ENCODE results near the gene FRMD8.

FRMD8 gene

DNA sequence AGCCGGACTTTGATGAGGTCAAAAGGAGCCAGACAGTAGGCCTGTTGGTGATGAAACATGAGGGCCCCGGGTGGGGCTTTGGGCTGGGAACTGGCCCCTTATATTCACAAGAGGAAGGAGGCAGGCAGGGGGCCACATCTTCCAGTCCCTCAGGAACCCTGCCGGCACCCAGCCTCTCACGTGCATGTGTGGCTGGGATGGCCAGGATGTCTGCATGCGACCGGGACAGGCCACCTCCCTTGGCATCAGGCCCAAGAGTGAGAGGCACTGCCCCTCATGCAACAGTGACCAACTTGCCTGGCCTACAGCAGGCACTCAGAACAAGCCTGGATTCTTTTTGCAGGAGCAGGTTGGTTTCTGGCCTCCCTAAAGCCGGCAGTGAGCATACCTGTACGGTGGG is 9.4 kb upstream of the FRMD8 start:
- DNase-seq, result no peak

DNA sequence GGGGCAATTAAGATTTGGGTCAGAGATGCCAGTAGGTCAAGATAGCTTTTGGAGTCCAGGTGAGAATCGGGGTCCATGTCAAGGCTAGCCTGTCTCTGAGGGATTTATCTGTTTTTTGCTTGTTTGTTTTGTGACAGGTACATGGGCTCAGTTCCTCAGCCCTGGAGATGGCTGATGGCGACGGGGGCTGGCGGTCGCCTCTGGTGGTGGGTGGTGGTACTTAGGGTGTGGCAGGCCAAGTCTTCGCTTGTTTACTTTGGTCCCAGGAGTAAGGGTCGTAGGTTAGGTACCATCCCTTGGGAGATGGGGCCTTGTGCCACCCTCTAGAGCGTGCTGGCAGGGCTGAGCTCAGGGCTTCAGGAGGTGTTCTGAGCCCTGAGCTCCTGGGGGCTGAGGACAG is 8.7 kb upstream of the FRMD8 start:
- no peak for DNase-seq

DNA sequence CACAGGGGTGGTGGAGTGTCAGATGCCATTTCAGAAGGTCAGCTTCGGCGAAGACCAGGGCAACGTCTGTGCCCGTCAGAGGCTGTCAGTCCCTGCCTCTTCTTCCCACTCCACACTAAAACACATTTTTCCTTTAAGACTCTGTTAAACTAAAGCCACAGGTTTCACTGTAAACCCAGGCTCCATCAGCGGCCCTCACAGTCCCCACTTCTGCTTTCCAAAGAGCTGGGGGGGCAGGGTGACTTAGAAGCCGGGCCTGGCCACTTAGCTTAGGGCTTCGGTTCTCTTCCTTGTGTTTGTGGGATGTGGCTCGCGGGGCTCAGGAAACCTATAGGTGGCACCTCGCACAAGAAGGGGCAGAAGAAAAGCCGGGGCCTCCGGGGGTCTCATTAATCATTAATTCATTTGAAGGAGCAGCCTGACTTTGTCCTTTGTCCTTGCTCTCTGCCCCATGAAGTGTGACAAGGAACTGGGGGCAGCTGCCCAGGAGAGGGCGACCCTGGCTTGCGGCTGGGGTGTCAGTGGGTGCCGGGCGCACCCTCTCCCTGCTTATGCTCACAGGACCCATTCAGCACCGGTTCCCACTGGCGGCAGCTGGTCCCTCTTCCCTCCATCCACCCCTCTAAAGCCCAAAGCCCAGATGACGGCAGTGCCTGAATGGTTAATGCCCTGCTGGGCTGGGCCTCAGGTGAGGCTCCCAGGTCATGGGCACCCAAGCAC is 8.1 kb upstream of the FRMD8 start:
- DNase-seq, result peak; percentile 29 to 85

DNA sequence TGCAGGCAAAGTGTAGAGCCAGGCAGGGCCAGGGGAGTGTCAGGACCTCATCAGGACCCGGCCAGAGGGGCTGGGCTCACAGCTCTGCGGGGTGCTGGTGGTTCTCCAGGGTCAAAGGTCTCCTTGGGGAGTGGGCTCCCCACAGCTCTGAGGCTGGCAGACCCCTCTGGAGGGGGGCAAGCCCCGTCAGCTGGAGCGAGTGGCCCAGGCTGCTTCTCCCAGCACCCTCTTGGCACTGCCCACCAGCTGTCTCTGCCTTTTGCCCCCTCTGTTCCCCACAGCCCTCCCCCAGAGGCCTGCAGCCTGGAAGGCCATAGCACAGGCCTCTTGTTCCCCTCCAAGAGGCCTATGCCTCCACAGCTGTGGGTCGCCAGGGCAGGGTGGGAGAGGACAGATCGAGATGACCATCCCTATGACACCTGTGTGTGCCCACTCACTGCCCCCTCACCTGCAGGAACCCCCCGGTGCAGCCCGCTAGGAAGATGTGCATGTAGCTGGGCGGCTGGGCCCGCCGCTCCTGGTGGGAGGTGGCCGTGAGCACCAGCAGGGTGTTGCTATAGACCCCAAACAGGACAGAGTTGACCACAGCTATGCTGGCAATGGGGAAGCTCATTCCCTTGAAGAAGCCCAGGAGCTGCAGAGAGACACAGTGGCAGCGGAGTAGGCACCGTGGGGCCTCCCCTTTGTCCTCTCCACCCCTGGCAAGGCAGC is 7.4 kb upstream of the FRMD8 start:
- DNase-seq, result no peak

DNA sequence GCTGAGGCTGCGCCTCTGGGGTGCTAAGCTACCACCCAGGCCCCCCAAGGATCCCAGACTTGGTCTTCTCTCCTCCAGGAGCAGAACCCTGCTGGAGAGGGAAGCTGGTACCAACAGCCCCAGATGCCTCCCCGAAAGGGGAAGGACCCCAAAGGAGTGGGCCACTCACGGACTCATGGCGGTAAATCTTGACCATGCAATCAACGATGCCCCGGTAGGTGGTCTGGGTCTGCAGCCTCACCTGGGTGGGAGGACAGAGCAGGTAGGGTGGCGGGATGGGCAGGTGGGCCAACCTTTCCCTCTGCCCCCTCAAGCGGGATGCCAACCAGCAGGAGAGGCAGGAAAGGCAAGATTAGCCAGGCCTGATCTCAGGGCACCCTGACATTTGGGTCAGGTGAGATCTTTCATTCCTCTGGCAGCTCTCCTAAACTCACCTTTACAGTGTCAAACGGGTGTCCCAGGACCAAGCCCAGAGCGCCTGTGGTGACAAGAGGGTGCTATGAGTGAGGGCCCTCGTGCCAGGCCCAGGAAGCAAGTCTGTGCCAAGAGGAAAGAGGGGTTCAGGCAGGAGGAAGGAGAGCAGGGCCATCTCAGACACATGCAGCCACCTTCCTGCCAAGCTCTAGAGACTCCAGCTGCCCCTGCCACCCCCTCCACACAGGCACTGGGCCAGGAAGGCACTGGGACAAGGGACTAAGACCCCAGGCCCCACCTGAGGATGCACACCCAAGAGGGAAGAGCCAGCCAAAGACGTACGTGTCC is 6.6 kb upstream of the FRMD8 start:
- no peak for DNase-seq

DNA sequence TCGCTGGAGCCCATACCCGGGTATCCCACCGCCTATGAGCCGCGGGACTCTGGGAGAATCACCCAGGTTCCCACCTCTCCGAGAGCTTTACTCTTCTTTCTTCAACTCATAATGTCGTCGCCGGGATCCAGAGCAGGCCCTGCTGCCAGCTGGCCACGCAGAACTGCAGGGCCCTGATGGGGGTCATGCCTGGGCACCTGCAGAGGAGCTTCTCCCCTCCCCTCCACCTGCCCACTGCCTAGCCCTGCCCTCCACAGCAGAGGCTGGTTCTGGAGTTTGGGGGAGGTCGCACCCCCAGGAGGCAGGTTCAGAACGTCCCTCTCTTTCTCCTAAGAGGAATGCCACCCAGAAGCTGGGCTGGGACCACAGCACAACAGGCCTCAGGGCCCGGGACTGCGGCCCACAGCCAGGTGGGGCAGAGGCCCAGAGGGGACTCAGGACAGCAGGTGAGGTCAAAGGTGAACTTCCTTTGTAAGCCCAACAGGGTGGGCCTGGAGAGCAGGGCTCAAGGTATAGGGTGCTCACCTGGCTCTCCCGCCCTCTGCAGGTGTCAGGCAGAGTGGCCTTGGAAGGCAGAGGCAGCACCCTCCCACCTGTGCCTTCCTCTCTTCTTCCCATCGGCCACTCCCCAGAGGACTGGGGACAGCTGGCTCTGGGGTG is 5.8 kb upstream of the FRMD8 start:
- no peak for DNase-seq

DNA sequence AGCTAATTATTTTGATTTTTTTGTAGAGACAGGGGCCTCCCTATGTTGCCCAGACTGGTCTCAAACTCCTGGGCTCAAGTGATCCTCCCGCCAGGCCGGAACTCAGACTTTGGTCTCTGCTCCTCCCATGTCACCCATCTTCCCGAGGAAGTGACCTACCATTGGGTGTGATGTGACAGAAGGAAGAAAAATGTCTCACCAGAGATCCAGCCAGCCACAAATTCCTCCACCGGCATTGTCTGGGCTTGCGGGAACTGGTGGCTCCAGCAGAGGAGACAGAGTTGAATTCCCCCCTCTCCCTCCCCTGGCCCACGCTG is 4.8 kb upstream of the FRMD8 start:
- DNase-seq, result peak; percentile 55 to 59

DNA sequence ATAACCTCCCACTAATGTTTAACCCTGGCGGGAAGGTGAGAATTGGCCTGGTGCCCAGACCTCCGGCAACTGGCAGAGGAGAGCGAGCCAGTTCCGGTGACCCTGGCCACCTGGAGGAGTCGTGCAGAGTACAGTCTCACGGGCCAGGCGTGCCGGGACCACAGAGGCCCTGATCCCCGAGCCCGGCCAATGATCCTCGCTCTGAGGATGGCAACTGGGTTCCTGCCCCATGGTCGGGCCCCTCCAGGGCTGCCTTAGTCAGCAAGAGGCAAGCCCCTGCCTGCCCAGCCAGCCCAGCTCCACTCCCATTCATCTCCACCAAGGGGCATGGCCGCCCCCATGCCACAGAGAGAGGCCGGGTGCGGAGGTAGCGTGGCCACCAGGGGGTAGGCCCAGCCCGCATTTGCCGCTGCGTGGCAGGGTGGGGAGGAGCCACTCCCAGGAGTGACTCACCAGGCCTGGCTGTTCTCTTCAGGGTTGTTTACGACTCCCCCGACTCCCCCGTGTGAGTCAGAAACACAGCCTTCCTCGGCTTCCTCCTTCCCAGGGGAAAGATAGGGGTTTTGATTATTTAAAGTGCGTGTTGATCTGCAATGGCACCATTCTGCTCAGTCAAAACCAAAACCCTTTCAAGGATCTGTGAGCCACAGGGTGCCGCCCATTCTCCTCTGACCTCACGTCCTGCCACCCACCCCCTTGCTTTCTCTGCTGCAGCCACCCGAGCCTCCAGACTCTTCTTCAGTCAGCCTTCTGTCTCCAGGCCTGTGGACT is 4.2 kb upstream of the FRMD8 start, which contains the start of gene SLC25A45:
TSS of gene SLC25A45 (minus strand) at position 614 of the 771 bp plus-strand sequence. CDS start 695 bp downstream, outside the sequence.
- DNase-seq, result peak; percentile 78 to 99

DNA sequence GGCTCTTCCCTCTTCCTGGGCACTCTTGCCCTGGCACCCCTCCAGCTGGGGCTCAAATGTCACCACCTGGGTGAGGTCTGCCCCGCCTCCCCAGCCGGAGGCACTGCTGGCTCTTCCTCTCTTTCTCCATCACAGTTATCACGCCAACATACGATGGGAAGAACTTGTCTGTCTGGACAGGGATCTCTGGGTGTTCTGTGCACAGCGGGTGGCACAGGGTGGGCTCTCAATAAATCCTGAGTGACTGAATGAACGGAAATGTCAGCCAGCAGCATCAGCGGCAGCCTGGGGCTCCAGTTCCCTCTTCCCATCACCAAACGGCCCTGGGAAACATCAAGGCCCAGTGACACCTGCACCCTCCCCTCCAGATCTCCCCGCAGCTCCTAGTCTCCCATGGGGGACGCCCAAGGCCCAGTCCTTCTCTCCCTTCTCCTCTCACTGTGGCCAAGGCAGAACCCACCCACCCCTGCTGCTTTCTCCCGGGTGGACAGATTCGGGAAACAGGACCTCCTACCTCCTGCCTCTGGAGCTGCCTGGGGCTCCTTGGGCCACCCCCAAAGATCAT is 3.6 kb upstream of the FRMD8 start:
- no peak for DNase-seq

GRCh38 chr11:65383778-65384177 is 2.7 kb upstream of the FRMD8 start:
- no peak for DNase-seq

- peak in 1 of 2 donors; percentile 42 for DNase-seq
Observed at GRCh38 chr11:65384301-65384889, 2.0 kb upstream of the FRMD8 start.

- DNase-seq, result no peak
Observed at GRCh38 chr11:65388731-65389130, 2.3 kb downstream of the FRMD8 start.

GRCh38 chr11:65389294-65389980 is 3.0 kb downstream of the FRMD8 start:
- no peak for DNase-seq

- no peak for DNase-seq
Observed at GRCh38 chr11:65390099-65390941, 3.9 kb downstream of the FRMD8 start.

DNA sequence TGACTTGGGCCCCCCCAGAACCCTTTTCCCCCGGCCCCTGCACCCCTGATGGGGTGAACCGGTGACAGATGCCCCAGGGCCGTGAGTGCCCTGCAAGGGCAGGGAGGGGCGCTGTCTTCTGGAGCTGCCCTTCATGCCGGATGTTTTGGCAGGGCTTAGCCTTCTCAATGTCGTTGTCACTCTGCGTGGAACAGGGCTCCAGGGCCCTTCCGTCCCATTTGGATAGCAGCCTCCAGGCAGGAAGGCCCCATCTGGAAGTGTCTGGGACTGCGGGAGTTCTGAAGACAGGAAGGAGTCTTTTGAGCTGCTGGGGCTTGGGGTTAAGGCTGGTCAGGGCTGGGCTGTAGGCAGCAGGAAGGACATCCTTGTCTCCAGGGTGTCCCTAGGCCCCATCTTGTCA is 4.6 kb downstream of the FRMD8 start:
- DNase-seq, result no peak

- DNase-seq, result no peak
Observed at GRCh38 chr11:65392186-65392829, 5.9 kb downstream of the FRMD8 start.

DNA sequence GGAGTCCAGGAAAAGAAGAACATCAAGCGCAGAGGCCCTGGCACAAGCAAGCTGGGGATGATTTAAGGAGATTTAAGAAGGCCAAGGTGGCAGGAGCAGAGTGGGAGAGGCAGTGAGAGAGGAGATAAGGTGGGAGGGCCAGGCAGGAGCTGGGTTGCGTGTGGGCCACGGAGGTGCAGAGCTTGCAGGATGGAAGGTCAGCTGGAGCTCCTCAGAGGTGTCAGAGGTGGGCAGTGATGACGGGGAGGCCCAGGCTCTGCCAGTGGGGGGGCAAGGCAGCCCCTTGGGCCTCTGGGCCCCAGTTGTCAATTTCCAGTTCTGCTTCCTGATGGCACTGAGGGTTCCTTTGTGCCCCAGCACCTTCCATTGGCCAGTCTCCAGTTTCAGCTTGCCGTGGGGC is 6.5 kb downstream of the FRMD8 start:
- no peak for DNase-seq

GRCh38 chr11:65393513-65394079 is 7.2 kb downstream of the FRMD8 start:
- no peak for DNase-seq

GRCh38 chr11:65394125-65394536 is 7.7 kb downstream of the FRMD8 start:
- DNase-seq, result no peak
